Skeletal muscle cell (primary cell): Measurements from ENCODE around the gene TOM1L2.

Source experiments
- DNase-seq: peaks from one replicate; pipeline ENCODE4 v3.0.0-alpha.2; 2010; ENCODE audit warnings: low read depth
- H3K4me3 ChIP-seq: 2 replicates; pipeline ENCODE4 v1.5.1; 2011; ENCODE audit warnings: low read depth, mild to moderate bottlenecking, control low read depth, low read length, moderate library complexity

TOM1L2 gene

DNA sequence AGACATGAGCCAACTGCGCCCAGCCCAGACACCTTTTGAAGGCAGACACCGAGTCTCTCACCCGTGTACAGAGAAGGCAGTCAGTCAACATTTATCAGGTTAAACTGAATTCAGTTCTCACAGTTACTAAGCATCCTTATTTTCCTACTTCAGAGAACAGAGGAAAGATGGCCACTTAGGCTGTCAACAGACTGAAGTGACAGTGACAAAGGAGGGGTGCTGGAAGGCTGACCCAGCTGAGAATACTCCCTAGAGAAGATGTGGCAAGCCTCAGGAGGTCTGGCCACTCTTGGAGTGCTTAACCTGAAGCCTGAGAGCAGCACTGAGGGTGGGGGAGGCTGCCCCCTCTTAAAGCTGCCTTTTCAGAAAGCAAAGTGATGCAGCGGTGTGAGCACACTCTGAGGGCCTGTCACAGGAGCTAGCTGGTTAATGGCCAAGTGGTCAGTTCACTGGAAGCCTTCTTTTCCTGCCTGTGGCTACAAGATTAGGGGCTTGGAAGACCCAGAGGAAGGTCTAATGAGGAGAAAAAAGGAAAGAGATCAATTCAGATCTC, 84.4 kb downstream of the TOM1L2 start:
- DNase-seq = no peak
- H3K4me3 ChIP-seq = no peak overlapping the region

DNA sequence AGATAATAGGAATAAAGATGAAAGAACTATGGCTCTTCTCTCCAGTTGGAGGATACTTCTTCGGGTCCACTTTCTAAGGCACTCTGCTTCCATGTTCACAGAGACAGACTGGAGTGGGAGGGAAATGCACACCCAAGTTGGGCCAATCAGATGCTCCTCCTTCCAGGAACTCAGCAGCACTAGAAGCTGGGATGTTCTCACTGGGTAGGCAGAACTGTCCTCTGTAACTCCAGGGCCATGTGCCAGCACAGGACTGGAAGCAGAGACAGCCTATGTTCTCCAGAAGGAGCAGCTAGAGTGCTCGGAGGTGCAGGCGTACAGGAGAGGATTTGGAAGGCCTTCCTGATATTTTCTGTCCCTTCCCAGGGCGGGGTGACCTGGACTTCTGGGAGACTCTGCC, 85.5 kb downstream of the TOM1L2 start:
- DNase-seq = no peak
- H3K4me3 ChIP-seq = no peak overlapping the region

DNA sequence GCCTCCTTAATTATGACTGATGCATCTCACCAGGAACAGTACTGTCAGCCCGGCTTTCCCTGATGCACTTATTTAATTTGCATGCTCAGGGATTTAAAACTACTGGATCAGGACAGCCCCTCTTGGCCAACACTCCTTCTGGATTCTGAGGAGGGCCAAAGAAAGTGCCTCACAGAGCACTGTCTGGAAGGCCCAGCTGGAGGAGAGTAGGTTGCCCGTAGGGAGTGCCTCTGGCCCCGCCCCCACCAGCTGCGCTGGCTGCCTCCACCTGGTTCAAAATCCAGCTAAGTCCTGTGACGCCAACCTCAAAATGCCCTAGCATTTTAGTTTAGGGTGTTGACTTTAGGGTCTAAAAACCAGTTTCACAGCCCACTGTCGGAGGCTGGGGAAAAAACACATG, 86.0 kb downstream of the TOM1L2 start:
- no peak for DNase-seq
- H3K4me3 ChIP-seq = no peak overlapping the region

DNA sequence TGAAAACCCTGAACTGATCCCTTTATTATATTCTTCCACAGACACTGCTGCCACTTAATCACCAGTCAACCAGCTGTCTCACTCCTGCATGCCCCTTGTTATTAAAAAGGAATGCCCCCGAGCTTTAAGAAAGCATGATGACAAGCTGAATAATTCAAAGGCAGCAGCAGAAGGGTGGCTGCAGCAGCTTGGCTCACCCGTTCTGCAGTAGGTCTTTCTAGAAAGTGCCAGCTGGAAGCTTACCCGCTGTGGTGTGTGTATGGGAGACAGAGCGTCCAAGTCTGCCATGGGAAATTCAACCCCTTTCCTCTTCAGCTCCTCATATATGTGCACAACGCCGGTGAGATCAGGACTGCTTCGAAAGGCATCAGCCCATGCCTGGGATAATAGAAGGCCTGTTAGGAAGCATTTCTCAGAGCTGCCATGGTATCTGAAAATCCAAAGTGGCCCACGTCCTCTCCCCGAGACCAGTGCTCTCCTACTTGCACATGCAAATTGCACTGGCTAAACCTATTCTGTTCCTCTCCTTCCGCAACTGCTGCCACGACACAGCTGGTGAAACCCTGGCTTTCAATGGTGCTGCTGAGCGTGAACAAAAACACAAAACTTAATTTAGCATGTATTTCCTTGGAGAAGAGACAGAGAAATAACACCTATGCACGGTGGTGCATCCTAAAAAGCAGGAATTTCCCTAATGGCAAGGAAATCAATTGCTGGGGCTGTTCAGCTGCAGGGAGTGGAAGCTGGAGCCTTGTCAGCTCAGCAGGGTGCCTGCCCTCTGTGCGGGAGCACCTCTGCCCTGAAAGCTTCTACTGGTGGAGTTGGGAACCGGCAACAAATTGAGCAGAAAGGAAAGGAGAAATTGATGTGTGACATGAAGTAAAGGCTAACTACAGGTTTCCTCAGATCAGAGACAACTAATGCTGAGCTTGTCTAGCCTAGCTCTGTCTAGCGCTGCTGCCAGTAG, 87.5 kb downstream of the TOM1L2 start:
- no peak overlapping the region for H3K4me3 ChIP-seq
- DNase-seq = no peak

DNA sequence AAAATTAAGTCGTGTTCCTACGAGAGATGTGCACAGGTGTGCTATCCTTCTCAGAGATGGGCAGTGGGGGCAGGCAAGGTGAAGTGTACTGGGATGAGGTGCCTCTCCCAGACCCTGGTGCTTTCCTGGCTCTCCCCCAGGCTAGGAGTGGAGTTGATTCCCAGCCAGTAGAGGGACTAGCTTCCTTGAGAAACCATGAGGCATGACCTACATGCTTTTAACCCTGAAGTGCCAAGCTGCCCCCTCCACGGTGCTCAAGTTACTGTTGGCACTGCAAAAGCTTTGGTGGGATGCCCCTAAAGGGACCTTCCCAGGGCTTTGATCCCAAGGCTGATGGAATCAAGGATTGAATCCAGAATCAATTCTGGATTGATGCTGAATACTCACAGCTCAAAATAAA, 88.4 kb downstream of the TOM1L2 start:
- no peak overlapping the region for H3K4me3 ChIP-seq
- DNase-seq = no peak

DNA sequence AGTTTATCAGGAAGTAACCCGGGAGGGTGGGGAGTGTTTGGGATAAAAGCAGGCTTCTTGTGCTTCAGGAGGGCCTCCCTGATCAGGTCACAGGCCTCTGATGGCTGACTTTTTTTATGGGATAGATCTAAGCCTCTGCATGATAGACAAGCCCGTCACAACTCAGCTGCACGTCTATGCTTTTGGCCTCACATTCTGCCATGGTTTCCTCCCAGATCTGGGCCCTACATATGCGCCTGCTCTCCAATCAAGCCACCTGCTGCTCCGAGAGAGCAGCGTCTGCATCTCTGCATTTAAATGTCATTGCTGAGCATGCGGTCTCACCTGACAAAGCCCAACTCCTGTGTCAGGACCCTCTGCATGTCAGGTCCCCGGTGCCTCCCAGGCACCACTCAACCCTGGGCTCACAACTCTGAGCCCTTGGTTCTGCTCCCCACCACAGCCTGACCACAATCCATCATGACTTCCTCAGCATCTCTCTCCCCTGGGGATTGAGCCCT, 90.1 kb downstream of the TOM1L2 start:
- DNase-seq = no peak
- H3K4me3 ChIP-seq = no peak overlapping the region

DNA sequence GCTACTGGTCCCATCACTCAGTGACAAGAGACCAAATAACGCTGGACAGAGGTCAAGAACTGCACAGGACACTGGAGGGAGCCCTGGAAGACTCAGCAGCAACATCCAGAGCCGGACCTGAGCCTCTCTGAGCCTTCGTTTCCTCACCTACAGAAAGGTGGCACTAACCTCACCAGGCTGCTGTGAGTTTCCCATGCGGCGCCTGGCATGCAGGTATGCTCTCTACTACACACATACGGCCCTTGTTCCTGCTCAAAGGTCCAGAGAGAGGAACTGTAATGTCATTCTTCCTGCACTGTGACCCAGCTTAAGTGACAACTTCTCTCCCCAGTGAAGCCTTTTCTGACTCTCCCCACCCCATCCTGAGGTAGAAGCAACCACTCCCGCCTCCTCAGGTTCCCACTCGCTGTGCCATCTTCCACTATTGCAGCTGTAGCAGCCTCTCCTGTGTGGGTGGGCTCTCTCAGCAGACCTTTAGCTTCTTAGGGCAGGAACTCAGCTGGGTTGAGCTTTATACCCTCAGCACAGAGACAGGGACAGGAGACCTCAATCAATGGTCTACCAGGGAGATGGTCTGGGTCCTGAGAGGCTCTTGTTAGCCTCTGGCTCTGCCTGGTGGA, 91.5 kb downstream of the TOM1L2 start:
- no peak overlapping the region for H3K4me3 ChIP-seq
- DNase-seq = no peak

DNA sequence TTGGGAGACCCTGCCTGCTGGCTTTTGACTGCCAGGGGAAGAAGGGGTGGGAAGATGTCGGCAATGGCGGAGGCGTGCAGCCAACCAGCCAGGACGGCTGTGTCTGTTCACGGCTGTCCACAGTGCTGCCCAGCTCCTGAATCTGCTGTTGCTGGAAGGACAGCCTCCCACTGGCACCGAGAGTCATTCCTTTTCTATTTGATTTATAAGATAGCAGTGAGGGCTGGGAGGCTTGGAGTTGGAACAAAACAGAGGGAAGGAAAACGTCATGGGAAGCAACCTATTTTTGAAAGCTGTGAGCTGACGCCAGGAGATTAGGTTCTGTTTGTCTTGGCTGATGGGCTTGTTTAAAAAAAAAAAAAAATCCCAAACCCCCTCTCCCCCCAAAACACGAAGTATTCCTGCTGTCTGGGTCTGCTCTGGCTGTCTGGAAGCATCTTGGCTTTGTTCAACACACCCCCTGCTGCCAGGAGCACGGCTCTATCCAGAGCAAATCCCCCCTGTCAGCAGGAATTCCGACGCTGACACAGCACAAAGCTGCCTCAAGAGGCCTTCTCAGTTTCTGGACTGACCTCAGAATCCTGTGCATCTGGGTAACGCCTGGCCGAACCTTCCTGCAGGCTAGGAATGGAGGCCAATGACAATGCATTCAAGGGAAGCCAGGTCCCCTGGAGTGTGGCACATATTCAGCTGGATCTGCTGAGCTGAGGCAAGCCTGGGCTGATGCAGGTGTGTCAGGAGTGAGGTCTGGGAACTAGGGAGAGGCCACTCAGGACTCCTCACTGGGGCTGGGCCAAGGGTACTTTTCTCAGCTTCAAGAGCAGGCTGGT, 94.5 kb downstream of the TOM1L2 start:
- peak; percentile 56 for DNase-seq
- no peak overlapping the region for H3K4me3 ChIP-seq

DNA sequence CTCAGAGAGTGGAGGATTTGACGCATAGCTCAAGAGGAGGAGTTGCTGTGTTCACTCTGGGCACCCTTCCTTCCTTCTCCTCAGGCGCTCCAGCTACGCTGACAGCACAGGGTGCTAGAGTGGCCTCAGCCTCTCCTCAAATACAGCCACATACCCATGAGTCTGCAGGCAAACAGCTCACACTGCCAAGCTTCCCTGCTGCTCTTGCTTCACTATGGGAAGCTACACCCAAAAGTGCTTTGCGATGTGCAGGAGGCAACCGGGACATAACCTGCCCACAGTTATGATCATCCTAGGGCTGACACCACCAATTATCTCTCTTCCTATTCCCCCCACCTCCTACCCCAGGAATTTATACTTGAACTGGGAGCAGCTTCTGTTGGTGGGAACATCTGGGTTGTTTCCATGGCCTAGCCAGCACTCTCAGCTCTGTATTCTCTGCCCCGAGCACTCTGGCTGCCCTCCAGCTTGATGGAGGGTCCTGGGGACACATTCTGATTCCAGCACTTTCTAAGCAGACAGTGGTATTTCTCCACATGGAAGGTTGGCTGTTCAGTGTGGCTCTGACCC, 95.2 kb downstream of the TOM1L2 start:
- H3K4me3 ChIP-seq = no peak overlapping the region
- DNase-seq = no peak

DNA sequence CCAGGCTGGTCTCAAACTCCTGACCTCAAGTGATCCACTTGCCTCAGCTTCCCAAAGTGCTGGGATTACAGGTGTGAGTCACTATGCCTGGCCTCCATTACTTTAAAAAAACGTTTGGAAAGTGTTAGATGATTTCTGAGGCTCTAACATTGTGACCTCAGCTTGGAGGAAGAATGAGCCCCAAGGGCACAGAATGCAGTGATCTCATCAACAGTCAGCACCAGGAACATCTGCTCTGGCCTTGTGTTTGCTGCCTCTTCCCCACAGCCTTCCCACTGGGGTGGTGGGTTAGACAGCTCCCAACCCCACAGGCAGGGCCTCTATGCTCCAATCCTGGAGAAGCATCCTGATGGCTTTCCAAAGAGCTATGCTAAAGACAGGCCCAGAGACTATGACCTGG, 97.7 kb downstream of the TOM1L2 start:
- H3K4me3 ChIP-seq = no peak overlapping the region
- DNase-seq = no peak

DNA sequence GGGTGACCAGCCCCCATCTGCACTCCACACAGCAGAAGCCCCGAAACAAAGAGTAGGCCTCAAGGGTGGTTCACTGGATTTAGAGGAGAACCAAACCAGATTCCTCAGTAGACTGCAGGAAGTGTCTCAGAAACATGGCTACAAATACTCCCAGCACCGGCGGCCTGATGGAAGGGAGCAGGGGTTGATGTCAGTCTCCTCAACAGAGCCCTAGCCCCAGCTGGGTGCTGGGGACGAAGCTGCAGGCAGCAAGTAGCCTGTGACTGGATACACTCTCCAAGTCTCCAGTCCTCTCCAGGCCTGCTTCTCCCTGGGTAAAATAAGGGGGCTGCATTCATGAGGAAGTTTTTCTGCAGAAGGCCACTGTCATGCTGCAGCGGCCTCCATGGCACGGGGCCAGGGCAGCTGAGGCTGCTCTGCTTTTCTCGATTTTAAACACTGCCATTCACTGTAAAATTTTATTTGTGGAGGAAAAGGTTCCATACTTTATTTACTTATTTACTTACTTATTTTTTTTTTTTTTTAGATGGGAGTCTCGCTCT, 98.7 kb downstream of the TOM1L2 start:
- no peak overlapping the region for H3K4me3 ChIP-seq
- DNase-seq = no peak

DNA sequence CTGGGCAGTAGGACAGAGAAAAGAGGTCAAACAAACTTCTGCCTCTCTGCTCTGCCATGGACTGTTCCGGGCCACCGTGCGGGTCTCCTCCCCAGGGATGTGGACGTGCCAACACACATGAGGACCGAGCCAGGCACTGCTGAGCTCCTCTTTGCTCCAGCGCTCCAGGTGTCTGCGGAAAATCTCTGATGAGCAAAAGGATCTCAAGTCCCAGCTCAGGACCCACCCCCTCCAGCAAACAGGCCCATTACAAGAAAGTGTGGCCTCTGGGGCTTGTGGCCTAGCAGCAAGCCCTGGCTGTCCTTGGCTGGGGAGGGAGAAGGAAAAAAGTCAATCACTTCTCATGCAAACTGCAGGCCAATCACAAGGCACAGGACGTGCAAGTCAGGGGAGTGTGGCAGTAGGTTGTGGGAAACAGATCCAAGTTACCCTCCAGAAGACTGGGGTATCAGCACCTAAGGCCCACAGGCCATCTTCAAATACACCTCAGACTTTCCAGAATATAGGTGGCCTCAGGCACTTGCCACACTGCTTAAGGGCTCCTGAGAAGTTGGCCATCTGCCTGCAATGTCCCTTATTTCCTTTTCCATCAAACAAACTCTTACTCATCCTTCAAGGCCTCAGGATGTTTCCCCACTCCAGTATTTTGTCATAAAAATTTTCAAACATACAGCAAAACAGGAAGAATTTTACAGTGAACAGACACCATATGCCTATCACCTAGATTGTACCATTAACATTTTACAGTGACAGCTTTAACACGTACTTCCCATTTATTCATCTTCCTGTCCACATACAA, 99.5 kb downstream of the TOM1L2 start:
- no peak overlapping the region for H3K4me3 ChIP-seq
- no peak for DNase-seq

DNA sequence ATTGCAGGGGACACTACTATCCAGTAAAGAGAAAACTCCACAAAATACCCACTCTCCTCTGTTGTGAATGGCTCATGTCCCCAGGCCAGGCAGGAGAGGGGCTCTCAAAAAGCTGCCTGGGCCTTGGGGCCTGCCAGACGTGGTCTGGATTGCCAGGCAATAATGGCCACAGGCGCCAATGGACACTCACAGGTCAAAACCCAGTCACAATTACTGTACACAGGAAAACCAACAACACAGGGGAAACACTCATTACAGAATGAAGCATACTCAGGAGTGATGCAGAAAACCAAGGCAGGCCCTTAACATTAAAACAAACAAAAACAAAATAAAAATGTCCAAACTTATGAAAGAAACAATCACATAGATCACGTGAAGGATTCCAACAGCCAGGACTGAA, 100.3 kb downstream of the TOM1L2 start:
- DNase-seq = no peak
- H3K4me3 ChIP-seq = no peak overlapping the region

DNA sequence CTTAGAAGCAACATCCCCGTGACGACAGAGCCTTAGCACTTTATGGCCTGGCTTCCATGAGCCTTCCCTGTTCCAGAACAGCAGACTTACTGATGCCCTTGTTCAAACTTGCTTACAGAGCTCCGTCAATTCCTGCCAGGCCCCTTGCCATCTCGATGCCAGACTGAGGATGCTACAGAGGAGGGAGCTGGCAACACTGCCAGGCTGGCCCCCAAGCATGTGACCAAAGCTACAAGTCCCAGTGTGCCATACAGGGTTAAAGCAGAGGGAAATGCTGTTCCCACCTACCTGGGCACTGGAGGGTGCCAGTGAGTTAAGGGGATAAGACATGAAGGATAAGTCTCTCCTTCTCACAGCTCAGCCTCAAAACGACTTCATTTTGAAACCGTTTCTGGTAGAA, 102.0 kb downstream of the TOM1L2 start:
- DNase-seq = no peak
- H3K4me3 ChIP-seq = no peak overlapping the region

DNA sequence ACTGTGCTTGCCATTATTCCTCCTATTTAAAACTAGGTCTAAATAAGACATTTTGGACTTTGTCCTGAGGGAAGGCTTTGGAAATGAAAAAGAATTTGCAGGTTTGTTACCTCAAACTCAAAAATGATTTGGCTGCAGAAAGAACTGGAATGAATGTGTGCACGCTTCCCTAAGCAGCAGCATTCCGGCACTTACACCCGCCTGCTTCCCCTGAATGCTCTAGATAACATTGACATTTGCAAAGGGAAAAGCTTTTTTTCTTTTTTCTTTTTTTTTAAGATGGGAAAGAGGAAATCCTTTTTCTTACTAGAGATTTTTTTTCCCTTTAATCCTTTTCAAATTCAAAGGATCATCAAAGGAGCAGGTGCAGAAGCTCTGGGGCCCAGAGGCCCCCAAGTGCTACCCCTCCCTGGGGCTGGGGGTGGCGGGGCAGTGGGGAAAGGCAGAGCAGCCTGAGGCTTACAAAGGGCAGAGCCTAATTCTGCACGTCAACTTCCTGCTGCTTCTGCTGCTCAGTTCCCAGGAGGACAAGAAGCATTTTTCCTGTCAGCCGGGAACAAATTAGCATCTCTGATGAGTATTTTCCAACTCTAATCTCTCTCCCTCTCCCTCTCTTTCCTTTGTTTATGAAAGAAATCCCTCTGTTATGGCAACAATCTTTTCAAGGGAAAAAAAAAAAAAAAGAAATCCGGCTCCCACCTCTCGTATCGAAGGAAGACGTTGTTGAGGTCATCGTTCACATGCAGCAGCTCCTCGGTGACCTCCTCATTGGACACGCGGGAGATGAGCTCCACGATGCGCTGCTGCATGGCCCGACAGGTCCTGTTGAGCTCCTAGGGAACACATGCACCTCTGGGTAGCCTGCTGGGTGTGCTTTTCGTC, 103.3 kb downstream of the TOM1L2 start:
- no peak overlapping the region for H3K4me3 ChIP-seq
- DNase-seq = no peak

DNA sequence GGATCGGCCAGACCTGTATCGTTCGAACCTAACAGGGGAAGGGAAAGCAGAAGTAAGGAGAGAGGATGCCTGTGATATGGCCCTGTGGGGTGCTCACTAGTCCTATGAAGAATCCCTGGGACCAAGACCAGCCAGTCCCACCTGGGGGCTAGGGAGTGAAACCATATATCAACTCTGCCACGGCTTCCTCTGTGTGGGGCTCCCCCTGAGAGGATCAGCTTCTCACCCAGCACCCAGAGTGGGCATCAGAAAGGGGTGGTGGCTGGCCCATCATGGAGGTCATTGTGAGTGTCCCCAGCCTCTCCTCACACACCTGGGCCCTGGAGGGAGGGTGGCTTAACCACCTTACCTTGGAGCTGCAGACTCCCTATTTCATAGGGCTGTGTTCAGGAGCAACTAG, 105.3 kb downstream of the TOM1L2 start:
- H3K4me3 ChIP-seq = no peak overlapping the region
- DNase-seq = no peak

DNA sequence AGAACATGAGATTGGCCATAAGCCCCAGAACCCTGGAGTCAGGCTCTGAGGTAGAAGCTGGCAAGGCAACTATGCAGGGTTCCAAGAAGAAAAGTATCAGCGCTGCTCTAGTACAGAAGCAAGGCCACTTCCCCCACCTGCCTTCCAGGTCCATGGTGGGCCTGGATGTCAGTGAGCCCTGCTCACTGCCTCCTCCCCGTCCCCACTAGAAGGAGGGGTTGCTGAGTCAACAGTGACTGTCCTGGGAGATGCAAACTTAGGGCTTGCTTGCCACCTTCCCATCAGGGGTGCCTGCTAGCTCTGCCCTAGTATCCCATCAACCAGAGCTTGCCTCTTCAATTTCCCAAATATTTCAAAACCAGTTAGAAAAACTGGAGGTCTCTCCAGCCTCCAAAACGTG, 105.8 kb downstream of the TOM1L2 start:
- H3K4me3 ChIP-seq = no peak overlapping the region
- DNase-seq = no peak
